ENCODE measurements around the gene PGRMC1.
"Not testable (repeated sequence)": the region's sequence is repeated elsewhere in the genome, so short reads cannot be mapped to it uniquely, and the experiment has no call there.

PGRMC1 gene

DNA sequence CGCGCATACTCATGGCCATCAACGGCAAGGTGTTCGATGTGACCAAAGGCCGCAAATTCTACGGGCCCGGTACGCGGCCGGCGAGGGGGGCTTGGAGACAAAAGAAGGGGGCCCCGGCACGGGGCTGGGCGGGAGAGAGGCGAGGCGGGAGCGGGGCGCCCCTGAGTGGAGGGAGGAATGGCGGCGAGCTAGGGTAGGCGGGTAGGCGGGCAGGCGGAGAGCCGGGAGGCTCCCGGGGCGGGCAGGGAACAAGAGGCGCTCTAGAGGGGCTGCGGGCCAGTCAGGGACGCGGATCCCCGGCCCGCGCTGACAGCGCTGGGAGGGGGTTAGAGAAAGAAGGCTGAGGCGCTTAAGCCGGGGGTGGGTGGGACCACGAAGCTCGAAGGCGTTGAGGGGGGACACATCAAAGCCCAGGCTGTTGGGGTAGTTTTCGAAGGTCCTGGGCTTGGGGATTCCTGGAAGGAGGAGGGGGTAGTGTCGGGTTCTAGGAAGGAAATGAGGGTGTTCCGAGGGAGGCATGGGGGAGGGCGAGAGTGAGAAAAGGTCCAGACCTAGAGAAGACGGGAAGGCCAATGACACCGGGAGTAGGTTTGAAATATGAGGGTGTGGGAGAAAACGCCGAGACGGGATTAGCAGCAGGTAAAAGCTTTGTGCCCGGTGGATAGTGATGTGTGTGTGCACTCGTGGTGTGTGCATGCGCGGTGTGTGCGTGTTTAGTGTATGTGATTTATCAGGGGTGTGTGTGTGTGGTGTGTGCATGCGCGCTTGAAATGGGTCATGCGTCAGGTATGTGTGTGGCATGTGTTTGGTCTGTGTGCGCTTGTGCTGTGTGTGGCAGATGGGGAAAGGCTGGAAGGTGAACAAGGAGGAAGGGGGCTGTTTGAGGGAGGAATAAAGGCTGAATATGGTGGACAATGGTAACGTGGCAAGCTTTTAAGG is 807 bp downstream of the PGRMC1 start:
- DNase-seq, result peak; percentile 68

DNA sequence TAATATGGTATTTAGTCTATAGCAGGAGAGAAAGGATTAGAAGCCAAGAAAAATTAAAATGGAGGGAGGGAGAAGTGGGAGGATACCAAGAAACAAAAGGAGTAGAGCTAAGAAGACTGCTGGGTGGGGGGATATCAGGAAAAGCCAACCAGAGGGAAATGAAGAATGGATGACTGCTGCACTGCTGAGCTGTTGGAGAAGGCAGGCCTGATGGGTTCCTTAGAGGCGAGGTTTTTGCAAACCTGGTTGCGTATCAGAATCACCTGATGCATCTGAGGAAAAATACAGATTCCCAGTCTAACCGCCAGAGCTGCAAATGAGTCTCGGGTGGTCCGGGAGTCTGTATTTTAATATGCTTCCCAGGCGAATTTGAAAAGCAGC is 1.5 kb downstream of the PGRMC1 start:
- peak; percentile 34 for DNase-seq

DNA sequence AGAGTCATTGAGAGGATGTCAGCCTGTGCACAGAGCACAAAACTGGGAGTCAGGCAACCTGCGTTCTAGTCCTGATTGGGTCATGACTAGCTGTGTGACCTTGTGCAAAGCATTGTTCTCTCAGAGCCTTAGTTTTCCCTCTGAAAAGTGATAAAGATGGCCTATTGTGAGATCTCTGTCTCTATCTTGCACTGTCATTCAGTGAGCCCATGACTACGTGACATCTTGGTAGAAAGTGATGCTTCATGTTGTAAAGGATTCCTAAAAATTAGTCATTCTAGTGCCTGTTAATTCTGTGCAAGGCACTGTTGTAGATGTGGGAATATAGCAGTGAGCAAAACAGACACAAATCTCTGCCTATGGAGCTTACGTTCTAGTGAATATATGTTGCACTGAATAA is 2.5 kb downstream of the PGRMC1 start:
- DNase-seq, result no peak

DNA sequence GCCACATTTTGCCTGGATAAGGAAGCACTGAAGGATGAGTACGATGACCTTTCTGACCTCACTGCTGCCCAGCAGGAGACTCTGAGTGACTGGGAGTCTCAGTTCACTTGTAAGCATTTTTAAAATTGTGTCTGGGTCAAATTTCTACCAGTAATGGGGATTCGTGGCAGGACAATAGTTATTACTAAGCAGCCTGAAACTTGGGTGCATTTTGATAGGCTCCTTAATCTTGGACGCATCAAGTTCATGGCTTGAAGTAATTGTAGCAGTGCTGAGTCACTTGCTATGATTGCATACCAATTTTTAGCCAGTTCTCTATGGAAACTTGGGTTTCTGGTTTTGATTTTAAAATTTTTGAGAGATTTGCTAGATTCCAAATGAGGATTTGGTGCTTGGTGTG is 4.3 kb downstream of the PGRMC1 start:
- no peak for DNase-seq

DNA sequence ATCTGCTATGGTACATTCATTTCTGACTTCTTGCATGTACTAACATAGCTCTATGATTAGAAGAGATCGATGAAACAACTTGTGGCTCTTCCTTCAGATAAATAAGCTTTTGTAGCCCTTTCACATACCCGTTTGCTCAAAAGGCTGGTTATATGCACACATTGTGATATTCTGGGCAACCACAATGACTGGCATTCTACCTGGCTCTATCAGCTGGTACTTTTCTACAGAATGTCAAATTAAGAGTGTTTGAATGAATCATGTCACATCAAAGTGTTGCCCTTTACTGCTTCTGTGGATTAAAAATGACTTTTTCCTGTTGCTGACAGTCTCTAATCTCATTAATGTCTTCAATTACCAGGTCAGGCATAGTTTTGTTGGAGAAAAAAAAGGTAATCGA is 11.6 kb downstream of the PGRMC1 start:
- DNase-seq, result no peak

DNA sequence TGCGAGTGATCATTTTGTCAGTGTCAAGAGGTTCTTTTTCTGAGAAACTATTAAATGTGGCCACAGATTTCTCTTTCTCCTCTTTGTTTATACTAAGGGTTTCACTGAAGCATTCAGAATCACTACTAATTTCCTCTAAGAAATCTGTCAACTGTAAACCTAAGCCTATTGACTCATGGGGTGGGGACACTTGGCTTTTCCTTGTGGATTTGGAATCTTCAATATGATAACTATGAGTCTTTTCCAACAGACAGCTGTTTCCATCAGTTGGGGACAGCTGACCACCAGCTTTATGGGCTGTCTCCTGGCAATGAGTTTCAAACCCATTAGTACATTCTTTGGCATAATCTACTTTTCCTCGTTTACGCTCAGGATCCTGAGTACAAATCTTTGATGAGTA is 13.8 kb downstream of the PGRMC1 start:
- no peak for DNase-seq

DNA sequence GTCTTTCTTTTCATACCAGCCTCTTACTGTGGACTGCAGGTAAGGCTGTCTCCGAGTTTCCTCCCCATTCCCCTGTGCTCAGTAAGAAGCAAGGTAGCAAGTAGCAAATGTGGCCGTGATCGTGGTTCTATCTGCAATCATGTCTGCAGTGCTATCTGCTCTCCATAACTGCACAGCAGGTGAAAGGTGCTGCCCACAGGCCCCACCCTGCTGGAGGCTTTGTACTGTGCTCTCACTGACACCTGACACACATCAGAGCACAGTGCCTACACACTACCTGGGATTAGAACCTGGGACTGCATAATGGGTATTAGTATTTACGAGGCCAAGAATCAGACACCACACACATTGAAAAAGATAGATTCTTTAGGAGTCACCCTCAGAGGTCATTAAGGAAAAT is 15.3 kb downstream of the PGRMC1 start:
- no peak for DNase-seq

DNA sequence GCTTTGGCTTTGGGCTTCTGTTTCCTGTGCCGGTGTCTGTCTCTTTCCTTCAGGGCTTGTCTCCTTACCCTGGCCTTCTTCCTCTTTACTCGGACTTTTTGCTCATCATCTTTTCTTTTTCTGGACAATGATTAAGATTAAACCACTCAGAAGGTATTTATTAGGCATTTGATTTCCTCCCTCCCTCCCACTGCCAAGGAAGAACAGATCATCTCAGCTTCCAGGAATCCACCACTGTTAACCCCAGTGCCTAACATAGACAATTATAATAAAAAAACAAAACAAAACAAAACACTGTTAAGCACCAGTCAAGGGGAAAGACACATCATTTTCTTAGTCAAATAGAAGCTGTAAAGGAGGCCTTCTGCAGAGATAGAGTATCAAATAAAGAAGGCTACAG is 16.6 kb downstream of the PGRMC1 start:
- DNase-seq, result no peak

DNA sequence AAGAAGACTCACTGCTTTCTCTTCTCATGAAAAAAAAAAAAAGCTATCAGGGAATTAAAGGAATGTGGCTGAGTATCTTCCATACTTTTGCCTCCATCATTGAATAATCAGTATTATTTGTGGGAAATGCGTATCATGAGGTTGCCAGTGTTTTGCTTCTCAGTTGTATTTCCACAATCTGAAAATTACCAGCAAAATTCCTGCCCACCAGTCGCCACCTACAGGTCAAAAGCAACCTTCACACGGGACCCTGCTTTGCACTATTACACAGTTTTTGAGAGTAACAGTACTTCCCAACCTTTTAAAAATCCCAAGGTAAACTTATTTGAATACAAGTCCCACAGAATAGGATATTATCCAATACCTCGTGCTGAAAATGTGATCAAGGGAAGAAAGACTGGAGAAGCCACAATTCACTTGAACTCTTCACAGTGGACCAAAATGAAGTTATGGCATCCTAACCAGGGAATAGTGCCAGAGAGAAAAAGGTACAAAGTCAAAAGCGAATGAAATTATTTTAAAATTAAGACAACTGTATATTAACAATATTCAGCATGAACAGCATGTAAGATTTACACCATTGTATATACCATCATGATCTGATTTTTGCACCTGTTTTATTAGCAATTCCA is 30.4 kb downstream of the PGRMC1 start:
- peak; percentile 37 for DNase-seq

DNA sequence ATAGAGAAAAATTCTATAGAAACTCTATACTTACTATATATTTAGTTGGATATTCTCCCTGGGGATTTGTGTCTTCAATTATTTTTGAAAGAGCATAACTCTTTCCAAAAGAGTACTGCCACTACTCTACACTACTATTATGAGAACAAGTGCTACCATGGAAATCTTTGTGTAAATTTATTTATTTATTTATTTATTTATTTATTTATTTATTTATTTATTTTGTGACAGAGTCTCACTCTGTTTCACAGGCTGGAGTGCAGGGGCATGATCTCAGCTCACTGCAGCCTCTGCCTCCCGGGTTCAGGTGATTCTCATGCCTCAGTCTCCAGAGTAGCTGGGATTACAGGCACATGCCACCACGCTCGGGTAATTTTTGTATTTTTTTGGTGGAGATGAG is 31.0 kb downstream of the PGRMC1 start:
- DNase-seq, result not testable (repeated sequence)

DNA sequence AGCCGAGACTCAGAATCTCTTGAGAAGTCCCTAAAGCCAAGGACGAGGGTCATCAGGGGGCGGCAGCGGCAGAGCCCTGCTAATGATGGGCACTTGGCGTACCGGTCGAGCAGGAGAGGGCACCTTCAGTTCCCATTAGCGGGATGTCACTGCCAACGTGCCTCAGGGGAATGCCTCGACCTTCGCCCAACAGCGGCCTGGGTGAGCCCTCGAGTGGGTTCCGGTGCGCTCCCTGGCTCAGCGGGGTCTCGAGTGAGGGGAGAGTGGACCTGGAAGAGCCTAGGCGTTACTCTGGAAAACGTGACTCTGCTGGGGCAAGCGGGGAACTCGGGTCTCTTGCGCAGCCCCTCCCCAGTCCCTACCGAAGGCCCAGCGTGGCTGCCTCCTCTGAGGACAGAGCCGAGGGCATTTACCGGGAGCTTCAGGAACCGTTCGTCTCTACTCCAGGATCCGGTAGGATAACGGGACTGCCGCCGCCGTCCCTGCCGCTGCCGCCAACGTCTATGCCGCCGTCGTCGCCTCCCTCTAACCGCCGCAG is 36.9 kb downstream of the PGRMC1 start:
- no peak for DNase-seq

DNA sequence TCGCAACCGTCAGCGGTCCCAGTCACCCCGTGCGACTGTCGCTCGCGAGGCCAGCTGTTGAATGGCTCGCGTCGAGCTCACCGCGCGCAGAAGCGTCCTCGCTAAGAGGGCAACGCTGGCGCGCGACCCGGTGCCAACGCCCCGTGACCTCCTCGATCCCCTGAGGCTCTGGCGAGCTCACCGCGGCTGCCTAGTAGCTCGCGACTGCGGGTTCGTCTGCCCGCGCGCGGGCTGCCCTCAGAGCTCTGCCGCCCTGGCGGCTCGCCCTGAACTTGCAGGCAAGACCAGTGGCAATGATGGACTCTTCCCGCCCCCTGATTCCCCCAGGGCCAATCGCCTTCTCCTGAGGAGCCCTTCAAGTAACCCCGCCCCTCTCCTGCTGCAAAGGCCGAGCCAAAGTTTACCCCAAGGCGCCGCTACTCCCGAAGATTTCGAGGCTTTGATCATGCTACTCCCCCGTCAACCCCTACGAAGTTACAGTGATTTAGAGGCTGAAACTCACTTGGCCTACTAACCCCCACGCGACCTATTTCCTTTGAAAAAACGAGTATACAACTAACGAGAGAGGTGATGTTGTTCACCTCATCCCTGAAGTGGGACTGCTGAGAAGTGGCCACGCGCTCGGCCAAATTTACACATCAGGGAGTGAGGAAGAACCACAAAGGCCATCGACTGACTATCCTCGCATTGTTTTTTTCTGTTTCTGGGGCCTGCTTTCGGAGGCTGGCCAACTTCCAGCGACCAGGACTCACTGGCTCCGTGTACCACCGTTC is 37.5 kb downstream of the PGRMC1 start:
- no peak for DNase-seq

DNA sequence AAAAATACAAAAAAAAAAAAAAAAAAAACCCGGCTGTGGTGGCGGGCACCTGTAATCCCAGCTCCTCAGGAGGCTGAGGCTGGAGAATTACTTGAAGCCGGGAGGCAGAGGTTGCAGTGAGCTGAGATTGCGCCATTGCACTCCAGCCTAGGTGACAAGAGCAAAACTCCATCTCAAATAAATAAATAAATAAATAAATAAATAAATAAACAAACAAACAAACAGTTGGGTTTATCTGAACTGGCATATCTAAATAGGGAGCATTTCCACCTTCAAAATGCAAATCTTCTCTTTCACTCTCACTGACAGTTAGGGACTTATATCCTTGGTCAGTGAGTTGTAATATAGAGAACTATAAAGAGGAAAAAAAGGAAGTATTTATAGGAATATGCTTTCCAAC is 46.3 kb downstream of the PGRMC1 start:
- not testable (repeated sequence) for DNase-seq

DNA sequence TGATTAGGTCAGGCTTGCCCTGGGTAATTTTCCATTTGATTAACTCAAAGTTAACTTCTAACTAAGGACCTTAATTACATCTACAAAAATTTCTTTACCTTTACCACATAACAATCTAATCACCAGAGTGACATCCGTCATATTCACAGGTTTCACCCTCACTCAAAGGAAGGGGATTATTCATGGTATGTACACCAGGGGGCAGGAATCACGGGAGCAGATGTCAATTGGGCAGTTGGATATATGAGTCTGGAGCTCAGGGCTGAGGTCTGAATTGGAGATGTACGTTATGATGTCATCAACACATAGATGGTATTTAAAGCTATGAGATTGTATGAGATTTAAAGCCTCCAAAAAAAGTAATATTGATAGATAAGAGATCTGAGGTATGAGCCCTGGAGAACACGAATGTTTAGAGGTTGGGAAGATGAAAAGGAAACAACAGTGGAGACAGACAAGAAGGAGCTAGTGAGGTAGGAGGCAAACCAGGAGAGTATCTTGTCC is 52.9 kb downstream of the PGRMC1 start:
- no peak for DNase-seq

DNA sequence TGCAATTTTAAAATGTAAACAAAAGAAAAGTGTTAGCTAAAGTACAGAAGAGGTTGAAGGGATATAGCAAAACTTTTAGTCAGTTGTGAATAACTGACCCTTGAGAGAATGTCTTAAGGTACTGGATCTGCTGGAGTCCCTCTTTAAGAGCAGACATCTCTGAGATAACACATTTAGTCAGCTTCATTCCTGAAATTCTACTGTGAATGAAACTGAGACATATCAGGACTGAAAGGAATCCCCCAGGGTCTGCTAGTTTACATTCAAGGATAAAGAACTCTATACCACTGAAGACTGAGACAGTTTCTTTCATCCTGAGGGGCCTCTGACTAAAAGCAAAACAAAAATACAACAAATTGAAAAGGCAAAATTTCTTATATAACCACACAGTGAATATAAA is 54.4 kb downstream of the PGRMC1 start:
- DNase-seq, result no peak

DNA sequence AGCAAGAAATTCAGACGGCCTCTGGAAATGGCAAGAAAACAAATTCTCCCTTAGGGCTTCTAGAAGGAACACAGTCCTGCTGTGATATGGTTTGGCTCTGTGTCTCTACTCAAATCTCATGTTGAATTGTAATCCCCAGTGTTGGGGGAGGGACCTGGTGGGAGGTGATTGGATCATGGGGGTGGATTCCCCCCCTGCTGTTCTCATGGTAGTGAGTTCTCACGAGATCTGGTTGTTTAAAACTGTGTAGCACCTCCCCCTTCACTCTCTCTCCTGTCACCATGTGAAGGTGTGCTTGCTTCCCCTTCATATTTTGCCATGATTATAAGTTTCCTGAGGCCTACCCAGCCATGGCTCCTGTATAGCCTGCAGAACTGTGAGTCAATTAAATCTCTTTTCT is 55.2 kb downstream of the PGRMC1 start:
- DNase-seq, result not testable (repeated sequence)

DNA sequence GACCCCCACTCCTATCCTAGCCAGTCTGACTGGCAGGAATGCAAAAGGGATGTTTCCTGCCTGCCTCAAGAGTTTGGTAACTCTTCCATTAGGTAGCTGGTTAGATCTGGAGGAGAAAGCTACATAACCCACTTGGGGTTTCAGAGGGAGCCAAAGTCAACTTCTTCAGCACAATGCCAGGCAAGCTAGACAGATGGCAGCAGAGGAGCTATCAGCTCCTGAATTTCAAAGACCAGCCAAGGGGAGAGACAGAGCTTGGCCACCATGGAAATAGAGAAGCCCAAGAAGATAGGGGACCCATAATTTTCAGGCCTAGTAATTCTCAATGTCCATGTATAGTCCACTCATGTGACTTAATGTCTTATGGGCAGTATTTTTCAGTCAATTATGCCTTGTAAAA is 56.4 kb downstream of the PGRMC1 start:
- DNase-seq, result no peak
